ENCODE results near the gene EMSY. TPM values are rescaled to one million over a fixed set of nuclear protein-coding genes. Genes with fewer than 3 reads are reported as not detected.
A peak's percentile ranks its signal among the peaks of the same experiment; 100 is the strongest.

EMSY gene
- polyA plus RNA-seq, 1 of the 3 experiments (the other 2 are of a cell fraction), result 11.1 TPM

DNA sequence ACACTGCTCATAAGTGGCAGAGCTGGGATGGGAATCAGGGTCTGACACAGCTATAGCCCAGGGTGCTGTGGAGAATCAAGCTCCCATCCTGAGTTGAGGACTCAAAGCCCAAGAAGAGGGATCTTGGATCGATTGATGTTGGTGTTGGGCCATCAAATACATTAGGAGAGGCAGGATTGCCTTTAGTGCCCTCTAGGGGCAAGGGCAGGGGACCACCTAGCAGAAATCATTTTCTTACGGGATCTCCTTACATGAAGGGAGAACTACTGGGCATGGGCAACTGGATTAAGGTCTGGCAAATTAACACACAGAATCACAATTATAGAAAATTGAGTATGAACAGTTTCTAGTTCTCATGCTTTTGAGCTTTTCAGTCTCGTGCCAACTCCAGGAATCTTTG is 24.9 kb upstream of the EMSY start:
- Histone ChIP-seq H3K4me2 (no peak overlapping the region), H2AFZ (ENCODE audit: low read depth) (no peak overlapping the region), H3K9me3 (no peaks in the 10 kb centered on the region), H3K4me1 (ENCODE audit: control insufficient read depth in 1 of 2, insufficient read depth in 2 of 2, low read depth in 1 of 2, low read length in 1 of 2) (peaks cover 0 to 3% of the 10 kb centered on the region in 2 experiments; a peak in 1 of 4 replicates), H3F3A (replicated peaks; ENCODE audit: insufficient read depth) (no peaks in the 10 kb centered on the region), H3K4me3 (ENCODE audit: low read depth in 2 of 2, low read length in 1 of 2) (no peak overlapping the region), H4K20me1 (ENCODE audit: insufficient read depth) (no peaks in the 10 kb centered on the region), H3K27ac (ENCODE audit: low read depth in 2 of 2, low read length in 1 of 2) (no peak overlapping the region), H3K27me3 (ENCODE audit: insufficient read depth) (no peaks in the 10 kb centered on the region), H3K9ac (no peak overlapping the region), H3K79me2 (ENCODE audit: insufficient read depth) (no peaks in the 10 kb centered on the region), H3K36me3 (replicated peaks in 1 of 2; ENCODE audit: control insufficient read depth in 1 of 2, insufficient read depth in 2 of 2, low read length in 1 of 2) (no peaks in the 10 kb centered on the region), H3K9me2 (no peaks in the 10 kb centered on the region)
- POLR2A ChIA-PET, result no interaction called here
- CTCF ChIA-PET, result interaction anchor here (0.7 to 2.1 kb wide), 3 partner anchors 10 to 40 kb away, joined by 3 to 4 read pairs (median 4); no protein-coding TSS in a partner anchor
- no peak for DNase-seq
- WGBS (ENCODE audit: low lambda C conversion rate), result 49% methylated on average over 3 of the region's 3 CpGs
- TF ChIP-seq RCOR1 (IDR thresholded peaks at IDR 0.05; ENCODE audit: low read length), result no peak
- TF ChIP-seq, protein P1, sequence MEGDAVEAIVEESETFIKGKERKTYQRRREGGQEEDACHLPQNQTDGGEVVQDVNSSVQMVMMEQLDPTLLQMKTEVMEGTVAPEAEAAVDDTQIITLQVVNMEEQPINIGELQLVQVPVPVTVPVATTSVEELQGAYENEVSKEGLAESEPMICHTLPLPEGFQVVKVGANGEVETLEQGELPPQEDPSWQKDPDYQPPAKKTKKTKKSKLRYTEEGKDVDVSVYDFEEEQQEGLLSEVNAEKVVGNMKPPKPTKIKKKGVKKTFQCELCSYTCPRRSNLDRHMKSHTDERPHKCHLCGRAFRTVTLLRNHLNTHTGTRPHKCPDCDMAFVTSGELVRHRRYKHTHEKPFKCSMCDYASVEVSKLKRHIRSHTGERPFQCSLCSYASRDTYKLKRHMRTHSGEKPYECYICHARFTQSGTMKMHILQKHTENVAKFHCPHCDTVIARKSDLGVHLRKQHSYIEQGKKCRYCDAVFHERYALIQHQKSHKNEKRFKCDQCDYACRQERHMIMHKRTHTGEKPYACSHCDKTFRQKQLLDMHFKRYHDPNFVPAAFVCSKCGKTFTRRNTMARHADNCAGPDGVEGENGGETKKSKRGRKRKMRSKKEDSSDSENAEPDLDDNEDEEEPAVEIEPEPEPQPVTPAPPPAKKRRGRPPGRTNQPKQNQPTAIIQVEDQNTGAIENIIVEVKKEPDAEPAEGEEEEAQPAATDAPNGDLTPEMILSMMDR (IDR thresholded peaks at IDR 0.05), result peak; percentile 33; the same call in 1 of the 2 replicates

DNA sequence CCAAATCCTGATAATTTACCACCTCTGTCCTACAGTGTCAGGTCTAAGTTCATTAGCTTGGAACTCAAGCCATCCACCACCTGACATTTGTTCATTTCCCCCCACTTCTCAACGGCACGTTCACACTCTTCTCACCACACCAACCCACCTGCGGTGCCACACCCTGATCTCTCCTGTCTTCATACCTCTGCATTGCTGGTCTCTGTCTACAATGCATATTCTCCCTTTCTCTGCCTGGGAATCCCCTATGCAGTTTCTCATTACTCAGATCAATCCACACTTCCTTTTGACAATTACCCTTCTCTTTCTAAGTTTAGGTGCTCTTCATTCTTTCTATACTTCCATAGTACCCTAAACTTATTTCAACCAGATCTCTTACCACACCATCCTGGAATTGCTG is 20.4 kb upstream of the EMSY start:
- no peaks in the 10 kb centered on the region; a peak in 1 of 4 replicates for H3K4me1 ChIP-seq (ENCODE audit: control insufficient read depth in 1 of 2, insufficient read depth in 2 of 2, low read depth in 1 of 2, low read length in 1 of 2)
- no peaks in the 10 kb centered on the region for H4K20me1 ChIP-seq (ENCODE audit: insufficient read depth)
- H3K4me2 ChIP-seq, result no peak overlapping the region
- TF ChIP-seq, protein P2, sequence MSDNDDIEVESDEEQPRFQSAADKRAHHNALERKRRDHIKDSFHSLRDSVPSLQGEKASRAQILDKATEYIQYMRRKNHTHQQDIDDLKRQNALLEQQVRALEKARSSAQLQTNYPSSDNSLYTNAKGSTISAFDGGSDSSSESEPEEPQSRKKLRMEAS (IDR thresholded peaks at IDR 0.05; ENCODE audit: low read depth), result no peak
- TF ChIP-seq SIN3A (IDR thresholded peaks at IDR 0.05; ENCODE audit: borderline replicate concordance, low read depth, low read length) (no peak), MXI1 (IDR thresholded peaks at IDR 0.05; ENCODE audit: low read depth, low read length) (no peak), RCOR1 (IDR thresholded peaks at IDR 0.05; ENCODE audit: low read length) (no peak), NRF1 (IDR thresholded peaks at IDR 0.05; ENCODE audit: low read depth, low read length) (no peak)
- TF ChIP-seq, protein P3, sequence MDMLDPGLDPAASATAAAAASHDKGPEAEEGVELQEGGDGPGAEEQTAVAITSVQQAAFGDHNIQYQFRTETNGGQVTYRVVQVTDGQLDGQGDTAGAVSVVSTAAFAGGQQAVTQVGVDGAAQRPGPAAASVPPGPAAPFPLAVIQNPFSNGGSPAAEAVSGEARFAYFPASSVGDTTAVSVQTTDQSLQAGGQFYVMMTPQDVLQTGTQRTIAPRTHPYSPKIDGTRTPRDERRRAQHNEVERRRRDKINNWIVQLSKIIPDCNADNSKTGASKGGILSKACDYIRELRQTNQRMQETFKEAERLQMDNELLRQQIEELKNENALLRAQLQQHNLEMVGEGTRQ (IDR thresholded peaks at IDR 0.05; ENCODE audit: borderline replicate concordance, low read depth, low read length), result no peak
- TF ChIP-seq, protein P1 (IDR thresholded peaks at IDR 0.05), result no peak
- H3K9me2 ChIP-seq, result no peaks in the 10 kb centered on the region
- H3F3A ChIP-seq (replicated peaks; ENCODE audit: insufficient read depth), result no peaks in the 10 kb centered on the region
- H3K79me2 ChIP-seq (ENCODE audit: insufficient read depth), result no peaks in the 10 kb centered on the region
- ChIA-PET CTCF (no interaction called here), POLR2A (interaction anchor here (1.1 kb wide), 1 partner anchor 16 kb away, joined by 3 read pairs; no protein-coding TSS in a partner anchor)
- no peaks in the 10 kb centered on the region for H3K9me3 ChIP-seq
- H2AFZ ChIP-seq (ENCODE audit: low read depth), result no peak overlapping the region
- DNase-seq, result no peak
- H3K27me3 ChIP-seq (ENCODE audit: insufficient read depth), result no peaks in the 10 kb centered on the region
- H3K36me3 ChIP-seq (replicated peaks in 1 of 2; ENCODE audit: control insufficient read depth in 1 of 2, insufficient read depth in 2 of 2, low read length in 1 of 2), result no peaks in the 10 kb centered on the region
- WGBS (ENCODE audit: low lambda C conversion rate), result 80% methylated on average over 3 of the region's 3 CpGs
- no peak overlapping the region for H3K9ac ChIP-seq
- no peak overlapping the region for H3K4me3 ChIP-seq (ENCODE audit: low read depth in 2 of 2, low read length in 1 of 2)
- no peak overlapping the region for H3K27ac ChIP-seq (ENCODE audit: low read depth in 2 of 2, low read length in 1 of 2)

Measured in SK-N-SH (cell line).